ENCODE results near the gene SPDEF. TPM values are rescaled to one million over a fixed set of nuclear protein-coding genes. Genes with fewer than 3 reads are reported as not detected.

Gene SPDEF
- total RNA-seq, 1 donor from 2014 or later: 6.1 TPM

GRCh38 chr6:34514593-34515472 is 41.3 kb downstream of the SPDEF start:
- DNase-seq: peak; percentile 91

- no peak for DNase-seq
Measured at GRCh38 chr6:34514112-34514511, 42.0 kb downstream of the SPDEF start.

DNA sequence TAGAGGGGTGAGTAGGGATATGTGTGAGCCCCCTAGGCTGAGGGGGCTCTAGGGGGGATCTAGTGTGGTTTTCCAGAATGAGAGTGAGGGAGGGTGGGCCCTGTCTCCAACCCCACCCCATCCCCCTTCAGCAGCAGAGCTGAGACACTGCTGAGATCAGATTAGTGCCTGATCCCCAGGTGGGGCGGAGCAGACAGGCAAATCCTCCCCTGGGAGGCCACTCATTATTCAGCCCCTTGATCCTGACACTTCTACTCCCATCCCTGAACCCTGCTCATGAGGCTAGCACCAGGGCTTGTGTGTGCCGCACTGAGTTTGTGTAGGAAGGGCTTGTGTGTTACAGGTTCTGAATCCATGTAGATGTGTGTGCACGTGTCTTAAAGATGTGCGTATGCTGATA is 42.5 kb downstream of the SPDEF start:
- DNase-seq: no peak

DNA sequence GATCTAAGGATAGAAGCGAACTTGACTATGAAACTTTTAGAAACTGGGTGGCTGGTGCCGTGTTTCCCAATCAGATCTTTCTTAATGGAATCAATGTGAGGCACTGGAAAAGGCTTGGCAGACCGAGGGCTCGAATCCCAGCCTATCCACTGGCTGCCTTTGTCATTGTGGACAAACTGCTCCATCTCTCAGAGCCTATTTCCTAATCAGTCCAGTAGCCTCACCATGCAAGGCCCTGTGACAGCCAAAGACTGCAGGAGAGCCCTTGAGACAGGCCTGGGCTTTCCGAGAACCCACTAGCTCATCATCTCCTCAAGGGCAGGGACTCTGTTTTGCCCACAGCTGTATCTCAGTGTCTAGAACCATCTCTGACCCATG is 43.4 kb downstream of the SPDEF start:
- no peak for DNase-seq

DNA sequence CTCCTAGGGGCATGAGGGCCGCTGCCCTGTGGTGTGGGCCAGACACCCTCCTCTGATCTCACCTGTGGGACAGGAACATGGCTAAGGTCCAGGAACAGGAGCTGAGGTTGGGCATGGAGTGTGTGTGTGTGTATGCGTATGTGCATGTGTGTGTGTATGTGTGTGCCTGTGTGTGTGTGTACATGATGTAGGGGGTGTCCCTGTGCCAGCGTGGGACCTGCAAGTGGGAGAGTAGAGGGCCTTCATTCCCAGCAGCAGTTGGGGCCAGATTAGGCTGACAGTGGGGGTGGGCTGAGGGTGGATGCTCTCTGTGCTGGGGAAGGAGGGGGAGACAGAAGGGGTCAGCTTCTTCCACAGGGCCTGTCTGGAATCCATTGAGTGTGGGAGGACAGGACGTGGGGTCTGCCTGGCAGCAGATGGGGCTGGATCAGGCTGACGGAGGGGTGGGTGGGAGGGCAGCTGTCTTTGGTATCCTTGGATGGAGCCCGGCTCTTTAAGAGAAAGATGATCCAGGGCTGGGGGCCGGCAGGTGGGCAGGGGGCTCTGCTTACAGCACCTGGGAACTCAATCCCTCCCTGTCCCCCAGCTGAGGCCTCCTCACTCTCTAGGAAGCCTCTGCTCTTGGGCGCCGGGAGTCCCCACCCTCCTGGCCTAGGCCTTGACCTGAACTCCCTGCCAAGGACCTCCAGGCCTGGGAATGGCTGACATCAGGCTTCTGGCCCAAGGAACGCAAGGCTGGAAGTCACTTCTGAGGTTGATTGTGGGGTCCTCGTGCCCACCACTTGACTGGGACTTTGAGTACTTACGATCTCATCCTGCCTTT is 44.0 kb downstream of the SPDEF start:
- no peak for DNase-seq

- DNase-seq: no peak
Measured at GRCh38 chr6:34511214-34511914, 44.8 kb downstream of the SPDEF start.

GRCh38 chr6:34510299-34510698 is 45.8 kb downstream of the SPDEF start:
- no peak for DNase-seq

DNA sequence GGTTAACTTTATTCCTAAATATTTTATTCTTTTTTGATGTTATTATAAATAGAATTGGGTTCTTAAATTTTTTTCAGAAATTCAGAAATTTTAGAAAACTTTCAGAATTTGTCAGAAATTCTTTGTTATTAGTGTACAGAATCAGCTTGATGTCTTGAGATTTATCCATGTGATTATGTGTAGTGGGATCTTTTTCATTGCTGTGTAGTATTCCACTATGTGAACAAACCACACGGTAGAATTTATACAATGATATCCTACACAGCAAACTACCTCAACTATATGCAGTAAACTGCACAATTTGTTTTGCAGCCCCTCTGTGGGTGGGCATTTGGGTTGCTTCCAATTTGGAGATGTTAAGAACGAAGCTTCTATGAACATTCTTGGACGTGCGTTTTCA is 46.3 kb downstream of the SPDEF start:
- DNase-seq: no peak

DNA sequence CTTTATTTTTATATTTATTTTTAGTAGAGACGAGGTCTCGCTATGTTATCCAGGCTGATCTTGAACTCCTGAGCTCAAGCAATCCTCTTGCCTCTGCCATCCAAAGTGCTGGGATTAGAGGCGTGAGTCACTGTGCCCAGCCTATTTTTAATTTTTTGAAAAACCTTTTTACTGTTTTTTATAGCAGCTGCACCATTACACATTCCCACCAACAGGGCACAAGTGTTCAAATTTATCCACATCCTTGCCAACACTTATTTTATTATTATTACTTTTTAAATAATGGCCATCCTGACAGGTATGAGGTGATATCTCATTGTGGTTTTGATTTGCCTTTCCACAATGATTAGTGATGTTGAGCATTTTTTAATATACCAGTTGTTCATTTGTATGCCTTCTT is 47.7 kb downstream of the SPDEF start:
- DNase-seq: no peak

GRCh38 chr6:34506718-34507117 is 49.4 kb downstream of the SPDEF start:
- DNase-seq: no peak

DNA sequence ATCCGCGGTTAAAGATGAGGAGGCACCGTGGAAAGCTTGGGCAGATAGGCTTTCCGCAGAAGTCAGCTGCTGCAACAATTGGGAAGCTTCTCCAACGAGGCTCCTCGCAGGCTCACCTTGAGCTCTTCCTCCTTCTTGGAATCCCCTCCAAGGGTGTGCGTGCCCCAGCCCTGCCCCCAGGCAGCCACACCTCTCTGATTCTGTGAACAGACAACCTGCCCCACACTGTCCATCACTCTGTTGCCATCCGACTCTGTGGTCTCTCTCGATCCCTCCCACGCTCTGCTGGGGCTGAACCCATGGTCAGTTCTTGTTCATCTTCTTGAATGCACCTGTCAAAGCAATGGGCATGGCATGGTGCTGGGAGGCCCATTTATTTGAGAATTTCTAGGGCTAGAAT is 58.7 kb downstream of the SPDEF start:
- DNase-seq: no peak

GRCh38 chr6:34496103-34496685 is 59.9 kb downstream of the SPDEF start:
- DNase-seq: no peak

GRCh38 chr6:34494973-34495372 is 61.2 kb downstream of the SPDEF start:
- DNase-seq: no peak

- no peak for DNase-seq
Measured at GRCh38 chr6:34493344-34493743, 62.8 kb downstream of the SPDEF start.

DNA sequence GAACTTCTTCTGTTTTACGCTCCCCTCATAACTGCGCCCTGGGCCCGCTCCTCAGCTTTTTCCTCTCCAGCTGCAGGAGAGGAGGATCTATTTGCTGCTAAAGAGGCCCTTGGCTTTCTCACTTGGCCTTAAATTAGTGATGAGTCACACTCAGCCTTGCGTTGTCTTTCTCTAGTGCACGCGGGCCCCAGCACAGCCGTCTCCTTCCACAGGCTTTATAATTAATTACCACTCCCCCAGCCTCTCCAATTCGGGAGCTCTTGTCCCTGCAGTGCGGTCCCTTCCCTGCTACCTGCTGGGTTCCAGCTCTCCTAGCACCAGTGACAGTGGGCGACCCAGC is 65.1 kb downstream of the SPDEF start:
- DNase-seq: peak; percentile 81

DNA sequence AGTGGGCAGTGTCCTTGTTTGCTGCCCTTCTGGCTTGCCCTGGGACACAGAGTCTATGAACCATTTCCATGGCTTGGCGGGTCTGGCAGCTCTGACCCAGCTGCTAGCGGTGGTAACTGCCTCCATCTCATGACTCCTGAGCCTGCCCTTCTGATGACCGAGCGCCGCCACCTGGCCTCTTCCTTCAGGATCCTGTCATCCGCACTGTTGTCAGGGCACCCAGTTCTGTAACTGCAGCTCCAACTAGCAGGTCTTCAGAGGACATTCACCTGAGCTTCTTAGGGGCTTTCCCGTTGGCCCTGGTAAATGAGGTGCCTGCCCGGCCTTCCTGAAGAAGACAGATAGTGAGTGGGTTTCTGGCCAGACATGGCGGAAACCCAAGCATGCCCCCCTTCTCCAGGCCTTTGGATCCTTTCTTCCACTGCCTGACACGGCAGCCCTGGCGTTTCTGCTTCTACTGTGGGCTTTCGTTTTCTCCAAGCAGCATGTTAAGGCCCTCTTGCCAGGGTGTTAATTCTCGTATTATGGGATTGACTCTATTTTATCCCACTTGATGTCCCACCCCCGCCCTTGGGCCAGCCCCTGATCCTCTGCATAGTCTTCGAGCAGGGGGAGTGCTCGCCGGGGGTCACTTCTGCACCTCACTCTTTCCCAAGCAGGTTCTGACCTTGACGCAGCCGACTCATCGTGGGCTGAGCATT is 65.6 kb downstream of the SPDEF start:
- DNase-seq: no peak

DNA sequence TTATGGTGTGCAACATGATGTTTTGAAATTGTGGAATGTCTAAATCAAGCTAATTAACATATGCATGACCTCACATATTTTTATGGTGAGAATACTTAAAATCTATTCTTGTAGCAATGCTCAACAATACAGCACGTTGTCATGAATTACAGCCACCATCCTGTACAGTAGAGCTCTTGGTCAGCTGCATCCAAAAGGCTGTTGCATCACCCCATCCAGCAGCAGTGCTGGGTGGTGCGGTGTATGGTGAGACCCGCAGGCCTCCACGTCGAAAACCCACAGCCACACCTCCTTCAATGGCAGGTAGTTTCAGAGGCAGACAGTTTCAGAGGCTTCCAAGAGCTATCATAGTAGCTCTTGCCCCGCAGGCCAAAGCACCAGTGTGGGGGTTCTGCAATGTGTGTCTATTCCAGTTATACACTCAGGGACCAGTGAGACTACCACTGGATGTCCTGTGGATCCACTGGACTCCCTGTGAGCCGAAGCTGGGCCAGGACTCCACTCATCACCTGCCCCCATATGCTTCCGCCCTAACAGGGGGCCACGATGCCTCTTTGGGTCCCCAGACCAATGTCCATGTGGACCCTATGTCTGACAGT is 66.8 kb downstream of the SPDEF start:
- DNase-seq: no peak

All from tongue (tissue), 2 donors.